Keratinocyte (primary cell): ENCODE results near the gene JMJD1C.
"Not testable (repeated sequence)": the region's sequence is repeated elsewhere in the genome, so short reads cannot be mapped to it uniquely, and the experiment has no call there.

ENCODE experiments used
- CTCF ChIP-seq, 3 experiments: IDR thresholded peaks in 1 of 3; conservative IDR thresholded peaks in 1 of 3; optimal IDR thresholded peaks in 1 of 3; 2 replicates in 2 of 3; 3 replicates in 1 of 3; pipeline versions ENCODE3 to v1.5.1; 2011; ENCODE audit warnings: low read length in 3 of 3, mild to moderate bottlenecking in 3 of 3, moderate library complexity in 2 of 3, control low read depth in 1 of 3, inconsistent platforms in 1 of 3; ENCODE audit not compliant: insufficient read depth in 2 of 3; ENCODE audit errors: extremely low read depth in 1 of 3
- EZH2 ChIP-seq: IDR thresholded peaks from one replicate; pipeline ENCODE4 v1.6.1; 2012; ENCODE audit warnings: inconsistent platforms, mild to moderate bottlenecking, low read length, moderate library complexity

- TF ChIP-seq CTCF (optimal IDR thresholded peaks at IDR 0.05 in 1 of 3, IDR thresholded peaks at IDR 0.05 in 1 of 3, conservative IDR thresholded peaks at IDR 0.05 in 1 of 3; ENCODE audit: extremely low read depth in 1 of 3, insufficient read depth in 2 of 3, low read length in 3 of 3); EZH2: not testable (repeated sequence)
These were observed 26.5 kb upstream of the JMJD1C start for GRCh38 chr10:63492317-63492690.
